Amniotic stem cell (primary cell): ENCODE data around the gene PSMD1.

Experiments used
- DNase-seq: peaks from one replicate; lab custom pipeline; 2025; lab: John Stamatoyannopoulos, UW

Gene PSMD1

DNA sequence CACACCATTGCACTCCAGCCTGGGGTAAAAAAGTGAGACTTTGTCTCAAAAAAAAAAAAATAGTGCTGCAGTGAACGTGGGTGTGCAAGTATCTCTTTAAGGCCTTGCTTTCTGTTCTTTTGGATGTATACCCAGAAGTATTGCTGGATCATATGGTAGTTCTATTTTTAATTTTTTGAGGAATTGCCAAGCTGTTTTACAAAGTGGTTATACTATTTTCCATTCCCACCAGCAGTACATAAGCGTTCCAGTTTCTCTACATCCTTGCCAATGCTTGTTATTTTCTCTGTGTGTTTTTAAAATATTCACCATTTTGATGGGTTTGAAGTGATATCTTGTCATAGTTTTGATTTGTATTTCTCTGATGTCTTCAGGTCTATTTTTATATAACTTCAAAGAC, 154.8 kb downstream of the PSMD1 start:
- DNase-seq, result no peak

DNA sequence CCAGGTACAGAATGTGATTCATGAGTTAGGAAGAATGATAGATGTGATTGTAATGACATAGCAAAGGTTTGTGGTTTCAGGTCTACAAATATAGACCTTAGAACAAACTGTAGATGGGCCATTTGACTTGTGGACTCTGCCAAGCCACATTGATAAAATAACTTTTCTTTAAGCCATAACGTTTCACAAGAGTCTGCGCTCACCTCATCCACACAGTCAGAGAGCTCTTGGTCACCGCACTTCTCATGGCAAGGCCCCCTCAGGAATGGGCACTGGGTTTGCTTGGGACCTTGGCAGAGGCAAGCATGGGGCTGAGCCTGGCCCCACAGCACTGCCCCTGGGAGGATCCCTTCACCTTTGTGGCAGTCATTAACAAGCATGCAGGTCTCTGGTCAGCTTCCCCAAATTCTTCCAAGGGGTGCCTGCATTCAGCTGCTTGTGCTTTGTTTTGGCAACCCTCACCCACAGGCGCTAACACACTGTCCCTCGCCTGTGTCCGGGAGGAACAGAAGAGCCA, 155.7 kb downstream of the PSMD1 start:
- no peak for DNase-seq

DNA sequence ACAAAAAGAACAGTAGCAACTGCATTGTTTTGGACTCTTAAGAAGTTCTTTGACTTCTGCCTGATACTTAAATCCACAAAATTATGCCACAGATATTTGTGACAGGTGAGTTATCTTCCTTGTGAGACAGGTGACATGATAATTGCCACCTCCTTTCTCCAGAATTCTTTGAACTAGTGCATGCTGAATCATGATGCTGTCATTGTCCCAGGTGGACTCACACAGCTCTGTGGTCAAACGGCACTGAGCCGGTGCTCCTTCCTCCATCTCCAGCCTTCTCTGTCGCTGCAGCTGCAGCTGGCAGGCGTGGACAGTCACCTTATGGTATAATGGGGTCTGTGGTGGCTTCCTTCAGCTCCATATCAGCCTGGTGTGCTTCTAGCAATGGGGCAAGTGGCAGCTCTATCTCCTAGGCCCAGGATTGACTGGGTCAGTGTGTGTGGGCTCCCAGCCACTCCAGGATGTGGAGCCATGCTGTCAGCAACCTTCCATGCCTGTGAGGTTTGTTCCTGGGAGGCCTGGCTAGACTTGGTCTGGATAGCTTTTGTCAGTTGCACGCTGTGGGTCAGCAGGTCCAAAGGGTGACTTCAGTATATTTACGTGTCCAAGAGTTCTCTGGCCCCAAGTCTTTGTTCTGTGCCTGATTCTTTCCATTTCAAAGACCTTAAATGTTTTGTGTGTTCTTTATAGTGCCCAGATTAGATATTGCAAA, 157.4 kb downstream of the PSMD1 start:
- DNase-seq, result no peak

DNA sequence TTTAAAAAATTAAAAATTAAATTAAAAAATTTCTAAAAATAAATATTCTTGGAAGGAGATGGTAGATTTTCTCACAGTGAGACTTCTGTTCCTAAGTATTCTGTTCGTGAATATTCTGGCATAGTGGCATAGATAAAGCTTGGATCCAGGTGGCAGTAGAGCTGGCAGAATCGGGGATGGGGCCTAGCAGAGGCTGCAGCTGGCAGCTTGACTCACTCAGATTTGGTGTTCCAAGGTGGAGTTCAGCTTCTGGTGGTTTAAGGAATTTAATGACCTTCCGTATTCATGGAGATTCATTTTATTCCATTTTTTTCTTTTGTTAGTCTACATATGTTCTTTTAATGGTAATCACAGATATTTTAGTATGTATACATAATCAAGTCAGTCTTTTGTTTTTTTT, 161.7 kb downstream of the PSMD1 start:
- no peak for DNase-seq

DNA sequence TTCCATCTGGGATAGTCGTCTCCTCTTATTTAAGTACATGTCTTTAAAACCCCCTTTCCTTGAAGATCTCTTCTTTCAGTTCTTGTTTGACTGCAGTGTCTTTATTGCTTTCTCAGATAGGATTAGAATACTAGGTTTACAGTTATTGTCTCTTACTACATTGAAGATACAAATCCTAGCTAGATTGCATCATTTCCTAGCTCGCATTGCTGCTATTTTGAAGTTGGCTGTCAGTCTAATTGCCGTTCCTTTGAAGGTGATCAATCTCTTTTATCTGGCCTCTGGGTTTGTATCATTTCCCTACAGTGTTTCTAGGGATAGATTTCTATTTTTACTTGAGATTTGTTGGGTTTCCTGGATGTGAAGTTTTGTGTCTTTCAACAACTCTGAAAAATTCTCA, 162.6 kb downstream of the PSMD1 start:
- DNase-seq, result no peak

DNA sequence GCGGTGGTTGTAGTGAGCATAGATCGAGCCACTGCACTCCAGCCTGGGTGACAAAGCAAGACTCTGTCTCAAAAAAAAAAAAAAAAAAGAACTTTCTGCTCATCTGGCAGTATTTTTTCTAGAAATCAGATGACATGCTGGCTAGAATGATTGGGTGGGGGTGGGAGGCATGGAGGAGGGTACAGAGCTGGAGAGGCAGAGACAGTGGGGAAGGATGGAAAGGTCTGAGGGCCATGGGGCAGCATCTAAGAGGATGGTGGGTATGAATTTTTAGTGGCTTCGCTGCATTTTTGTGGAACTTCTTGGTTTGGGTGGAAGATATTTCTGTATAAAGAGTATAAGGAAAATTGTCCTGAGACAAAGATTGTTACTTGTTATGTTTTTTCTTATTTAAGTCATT, 165.1 kb downstream of the PSMD1 start:
- DNase-seq, result no peak
